Testis (tissue), 3 donors: Measurements from ENCODE around the gene ZNF860. TPM values are rescaled to one million over a fixed set of nuclear protein-coding genes. Genes with fewer than 3 reads are reported as not detected.
"Not testable (repeated sequence)": the region's sequence is repeated elsewhere in the genome, so short reads cannot be mapped to it uniquely, and the experiment has no call there.

Source experiments
- DNase-seq: peaks from one replicate; pipeline ENCODE4 v3.0.0-alpha.2; 2019
- H3K27ac ChIP-seq, 2 donors: fragments of 200-600 bp; sonication (generic); one replicate each; pipeline ENCODE4 v1.5.1; 2019
- H3K27me3 ChIP-seq: fragments of 200-600 bp; sonication (generic); one replicate; pipeline ENCODE4 v1.5.1; 2019
- H3K36me3 ChIP-seq: fragments of 200-600 bp; sonication (generic); one replicate; pipeline ENCODE4 v1.5.1; 2017; ENCODE audit warnings: low read depth; ENCODE audit errors: missing control alignments
- H3K4me1 ChIP-seq: fragments of 200-600 bp; sonication (generic); one replicate; pipeline ENCODE4 v1.5.1; 2019
- H3K4me3 ChIP-seq, 2 donors: fragments of 200-600 bp; sonication (generic); one replicate each; pipeline ENCODE4 v1.5.1; 2017 to 2019
- H3K9me3 ChIP-seq: fragments of 200-600 bp; sonication (generic); one replicate; pipeline ENCODE4 v1.5.1; 2017
- CTCF ChIP-seq, 3 experiments: fragments of 450-650 bp in 2 of 3; fragments of 200-600 bp in 1 of 3; sonication (generic) in 1 of 3; IDR thresholded peaks; one replicate each; pipeline ENCODE4 v1.5.1; 2016 to 2019; ENCODE audit warnings: antibody characterized with exemption in 3 of 3, mild to moderate bottlenecking in 2 of 3, moderate library complexity in 1 of 3
- POLR2A ChIP-seq: fragments of 450-650 bp; IDR thresholded peaks from one replicate; pipeline ENCODE4 v1.6.1; 2017; ENCODE audit warnings: antibody characterized with exemption, mild to moderate bottlenecking, moderate library complexity
- WGBS, 2 donors: methylation state at CpG; one replicate each; pipeline ENCODE4 v1.1.5; 2018; 5-methylcytosine and 5-hydroxymethylcytosine counted together
- intact Hi-C: fragments of 100-400 bp; cut with DNase I; formaldehyde crosslinking; loops from one replicate; pipeline ENCODE4 v1.15.1; 2023; ENCODE audit warnings: low total_unique reads
- polyA plus RNA-seq: library from polyadenylated mRNA; stranded (reverse); fragments of 350-450 nt; fragmentation: Illumina TruSeq; extraction: RNeasy Lipid Tissue Mini Kit (QIAGEN cat#74804); gene quantifications from one replicate; pipeline ENCODE4 v1.2.3, GENCODE V29; 2014; ENCODE audit warnings: low read depth, low replicate concordance; ENCODE audit not compliant: insufficient read depth
- total RNA-seq, 2 donors: library from RNA; depleted of rRNA; stranded (reverse); fragments of >200 nt; gene quantifications; one replicate each; pipeline ENCODE4 v1.2.3, GENCODE V29; 2016

The ZNF860 gene
- total and polyA plus RNA-seq, 3 donors from 2014 or later, result 1.5 to 6.2 (median 4.0) TPM

GRCh38 chr3:31985831-31986230 is 4.3 kb downstream of the ZNF860 start:
- Histone ChIP-seq H3K36me3 (no peaks in the 10 kb centered on the region), H3K27me3 (no peaks in the 10 kb centered on the region), H3K4me1 (no peaks in the 10 kb centered on the region), H3K9me3 (no peaks in the 10 kb centered on the region), H3K4me3 (no peak overlapping the region), H3K27ac (no peak overlapping the region)
- no peak for DNase-seq
- intact Hi-C loops, result no loop called here
- TF ChIP-seq POLR2A (no peak), CTCF (IDR thresholded peaks at IDR 0.05) (no peak)
- 88 to 92% methylated on average over 2 of the region's 2 CpGs for WGBS, 2 donors

- no peak overlapping the region for H3K27ac ChIP-seq
- H3K4me3 ChIP-seq, result no peak overlapping the region
- H3K36me3 ChIP-seq, result no peaks in the 10 kb centered on the region
- no peaks in the 10 kb centered on the region for H3K4me1 ChIP-seq
- no peaks in the 10 kb centered on the region for H3K9me3 ChIP-seq
- no peaks in the 10 kb centered on the region for H3K27me3 ChIP-seq
- intact Hi-C loops, result no loop called here
- DNase-seq, result no peak
- WGBS, 2 donors, result 83 to 94% methylated on average over 1 of the region's 1 CpG
- TF ChIP-seq CTCF (IDR thresholded peaks at IDR 0.05), result no peak
- no peak for TF ChIP-seq POLR2A
Observed at GRCh38 chr3:31988271-31988670, 6.7 kb downstream of the ZNF860 start.

- H3K36me3 ChIP-seq, H3K27ac ChIP-seq, H3K27me3 ChIP-seq, intact Hi-C loops, H3K9me3 ChIP-seq, H3K4me1 ChIP-seq, H3K4me3 ChIP-seq, DNase-seq: not testable (repeated sequence)
- 94 to 97% methylated on average over 6 of the region's 6 CpGs for WGBS, 2 donors
Observed at GRCh38 chr3:31992995-31993394, 11.4 kb downstream of the ZNF860 start.

DNA sequence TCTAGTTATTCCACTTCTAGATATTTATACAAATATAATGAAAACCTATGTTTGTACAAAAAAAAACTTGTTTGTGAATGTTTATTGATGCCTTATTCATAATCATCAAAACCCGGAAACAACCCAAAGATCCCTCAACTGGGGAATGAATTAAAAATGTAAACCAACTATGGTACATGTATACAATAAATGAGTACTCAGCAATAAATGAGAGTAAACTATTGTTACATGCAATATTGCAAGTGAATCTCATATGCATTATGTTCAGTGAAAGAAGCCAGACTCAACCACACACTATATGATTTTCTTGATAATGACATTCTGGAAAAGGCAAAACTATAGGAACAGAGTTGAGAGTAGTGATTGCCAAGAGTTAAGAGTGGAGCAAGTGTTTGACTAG is 12.3 kb downstream of the ZNF860 start:
- Histone ChIP-seq H3K36me3 (no peaks in the 10 kb centered on the region), H3K27ac (no peak overlapping the region), H3K27me3 (no peaks in the 10 kb centered on the region), H3K9me3 (no peaks in the 10 kb centered on the region), H3K4me1 (peaks cover 5% of the 10 kb centered on the region), H3K4me3 (no peak overlapping the region)
- no peak for TF ChIP-seq CTCF (IDR thresholded peaks at IDR 0.05)
- TF ChIP-seq POLR2A, result no peak
- no peak for DNase-seq
- WGBS, 2 donors, result 93 to 97% methylated on average over 1 of the region's 1 CpG
- intact Hi-C loops, result no loop called here

DNA sequence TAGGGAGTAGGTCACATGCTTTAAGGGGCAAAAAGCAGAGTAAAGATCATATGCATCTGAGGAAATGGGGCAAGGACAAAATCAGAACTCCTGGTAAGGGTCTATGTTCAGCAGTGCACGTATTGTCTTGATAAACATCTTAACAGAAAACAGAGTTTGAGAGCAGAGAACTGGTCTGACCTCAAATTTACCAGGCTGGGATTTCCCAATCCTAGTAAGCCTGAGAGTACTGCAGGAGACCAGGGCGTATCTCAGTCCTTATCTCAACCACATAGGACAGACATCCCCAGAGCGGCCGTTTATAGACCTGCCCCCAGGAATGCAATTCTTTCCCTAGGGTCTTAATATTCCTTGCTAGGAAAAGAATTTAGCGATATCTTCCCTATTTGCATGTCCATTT is 13.5 kb downstream of the ZNF860 start:
- H3K36me3 ChIP-seq, H3K9me3 ChIP-seq, DNase-seq, intact Hi-C loops, H3K4me1 ChIP-seq, H3K4me3 ChIP-seq, H3K27ac ChIP-seq, H3K27me3 ChIP-seq: not testable (repeated sequence)
- WGBS, 2 donors, result 65 to 83% methylated on average over 5 of the region's 5 CpGs

GRCh38 chr3:31996195-31996594 is 14.6 kb downstream of the ZNF860 start:
- peaks cover 5% of the 10 kb centered on the region for H3K4me1 ChIP-seq
- intact Hi-C loops, result no loop called here
- H3K9me3 ChIP-seq, result no peaks in the 10 kb centered on the region
- H3K27me3 ChIP-seq, result no peaks in the 10 kb centered on the region
- no peak for TF ChIP-seq POLR2A
- no peak for TF ChIP-seq CTCF (IDR thresholded peaks at IDR 0.05)
- H3K4me3 ChIP-seq, result no peak overlapping the region
- H3K27ac ChIP-seq, result peak overlapping the region in 1 of 2 donors; percentile 56
- peak; percentile 59 for DNase-seq
- H3K36me3 ChIP-seq, result no peaks in the 10 kb centered on the region
- 43 to 63% methylated on average over 1 of the region's 1 CpG for WGBS, 2 donors
